Right renal cortex interstitium (tissue), 3 donors: ENCODE data around the gene MBD4. TPM values are rescaled to one million over a fixed set of nuclear protein-coding genes. Genes with fewer than 3 reads are reported as not detected.
"Not testable (repeated sequence)": the region's sequence is repeated elsewhere in the genome, so short reads cannot be mapped to it uniquely, and the experiment has no call there.

Experiments used
- DNase-seq, 3 donors: peaks; one replicate each; pipeline ENCODE4 v3.0.0-alpha.2; 2013; ENCODE audit warnings: low read depth in 3 of 3, low spot score in 2 of 3
- polyA plus RNA-seq, 3 donors: library from polyadenylated mRNA; unstranded; fragments of 120-200 nt; gene quantifications; one replicate each; pipeline ENCODE4 v1.2.1, GENCODE V29; 2013; ENCODE audit not compliant: insufficient read length in 3 of 3

Gene MBD4
- polyA plus RNA-seq, 3 donors: 44.5 to 51.8 (median 51.1) TPM

- DNase-seq: not testable (repeated sequence)
Measured at GRCh38 chr3:129413238-129413637, 26.5 kb downstream of the MBD4 start.

DNA sequence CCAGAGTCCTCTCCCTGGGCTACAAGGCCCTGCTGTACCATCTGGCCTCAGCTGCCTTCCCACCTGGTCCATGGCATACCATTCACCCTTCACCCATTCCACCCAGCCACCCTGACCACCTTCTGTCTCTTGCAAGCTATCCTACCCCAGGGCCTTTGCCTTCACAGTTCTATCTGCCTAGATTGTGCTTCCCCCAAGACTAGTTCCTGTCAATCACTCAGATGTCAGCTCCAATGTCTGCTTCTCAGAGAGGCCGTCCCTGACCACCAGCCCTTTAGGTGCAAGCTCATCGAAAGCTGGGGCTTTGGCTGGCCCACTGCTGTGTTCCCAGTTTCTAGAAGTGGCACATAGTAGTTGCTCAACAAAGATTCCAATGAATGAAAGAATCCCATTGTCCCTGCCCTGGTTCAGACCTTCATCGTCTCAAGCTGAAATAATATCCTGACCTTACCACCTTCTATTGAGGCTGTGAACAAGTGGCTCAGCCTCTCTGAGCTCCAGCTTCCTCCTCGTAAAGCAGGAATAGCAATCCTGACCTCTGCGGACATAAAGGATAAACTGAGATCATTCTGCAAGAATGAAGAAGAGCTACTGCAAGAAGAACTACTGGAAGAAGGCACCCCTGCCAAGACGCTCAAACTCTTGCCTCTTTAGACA is 27.1 kb downstream of the MBD4 start:
- no peak for DNase-seq

GRCh38 chr3:129410971-129411370 is 28.8 kb downstream of the MBD4 start:
- DNase-seq: no peak

DNA sequence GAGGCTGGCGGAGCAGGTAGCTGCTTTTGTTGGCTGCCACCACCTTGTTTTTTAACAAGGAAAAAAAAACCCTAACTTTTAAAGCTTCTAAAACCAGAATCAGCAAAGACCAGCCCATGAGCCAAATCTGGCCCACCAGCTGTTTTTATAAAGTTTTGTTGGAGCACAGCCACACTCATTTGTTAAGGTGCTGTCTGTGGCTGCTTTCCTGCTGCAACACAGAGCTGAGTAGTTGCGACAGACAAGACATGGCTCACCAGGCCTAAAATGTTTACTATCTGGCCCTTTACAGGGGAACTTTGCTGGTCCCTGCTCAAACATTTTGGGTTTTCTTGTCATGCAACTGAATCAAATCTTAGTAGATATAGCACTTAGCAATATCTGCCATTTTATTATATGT is 30.2 kb downstream of the MBD4 start:
- DNase-seq: no peak

- no peak for DNase-seq
Measured at GRCh38 chr3:129404610-129405009, 35.1 kb downstream of the MBD4 start.

DNA sequence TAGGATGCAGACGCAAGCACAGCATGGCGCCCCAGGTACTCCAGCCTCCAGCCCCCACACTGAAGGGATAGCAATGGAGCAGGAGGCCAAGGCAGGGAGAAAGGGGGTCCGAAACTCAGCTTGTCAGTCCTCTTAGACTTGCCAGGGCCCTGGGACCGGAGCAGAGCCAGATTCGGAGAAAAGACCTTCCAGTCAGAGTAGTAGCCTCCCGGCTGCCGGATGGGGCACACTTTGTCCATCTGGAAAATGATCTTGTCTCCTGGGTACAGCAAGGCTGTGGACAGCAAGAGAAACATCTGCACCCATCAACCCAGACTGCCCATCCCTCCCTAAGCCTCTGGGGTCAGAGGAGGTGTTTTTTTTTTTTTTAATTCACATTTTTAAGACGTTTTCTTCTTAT is 35.6 kb downstream of the MBD4 start:
- no peak for DNase-seq

GRCh38 chr3:129403450-129403849 is 36.3 kb downstream of the MBD4 start:
- DNase-seq: no peak

- DNase-seq: no peak
Measured at GRCh38 chr3:129402616-129403015, 37.1 kb downstream of the MBD4 start.

DNA sequence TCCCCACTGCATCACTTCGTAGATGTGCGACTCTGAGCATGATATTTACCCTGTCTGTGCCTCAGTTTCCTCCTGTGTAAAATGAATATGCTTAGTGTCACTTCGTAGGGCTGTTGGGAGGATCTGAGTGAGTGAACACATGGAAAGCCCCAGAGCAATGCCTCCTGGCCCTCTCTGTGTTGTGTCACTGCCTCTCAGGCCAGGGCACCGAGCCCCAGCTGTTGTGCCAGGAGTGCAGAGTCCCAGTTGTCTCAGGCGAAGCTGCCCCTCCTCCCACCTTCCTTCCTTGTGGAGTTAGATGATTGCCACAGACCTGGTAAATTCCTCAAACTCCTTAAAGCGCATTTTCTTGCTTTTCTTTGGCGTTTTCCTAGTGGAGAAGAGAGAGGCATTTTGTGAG is 37.5 kb downstream of the MBD4 start:
- no peak for DNase-seq

DNA sequence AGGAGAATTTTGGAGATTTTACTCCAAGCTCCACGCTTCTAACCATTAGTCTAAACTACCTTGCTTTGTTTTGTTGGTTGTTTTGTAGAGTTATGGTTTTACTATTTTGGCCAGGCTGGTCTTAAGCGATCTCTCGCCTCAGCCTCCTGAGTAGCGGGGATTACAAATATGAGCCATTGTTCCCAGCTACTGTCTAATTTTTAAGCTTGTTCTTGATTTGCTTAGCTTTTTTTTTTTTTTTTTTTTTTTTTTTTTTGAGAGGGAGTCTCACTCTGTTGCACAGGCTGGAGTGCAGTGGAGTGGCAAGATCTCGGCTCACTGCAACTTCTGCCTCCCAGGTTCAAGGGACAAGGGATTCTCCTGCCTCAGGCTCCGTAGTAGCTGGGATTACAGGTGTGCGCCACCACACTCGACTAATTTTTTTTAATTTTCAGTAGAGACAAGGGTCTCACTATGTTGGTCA is 39.8 kb downstream of the MBD4 start:
- DNase-seq: no peak

- peak; percentile 95 to 96 (median 96) for DNase-seq
Measured at GRCh38 chr3:129399145-129399894, 40.4 kb downstream of the MBD4 start.

DNA sequence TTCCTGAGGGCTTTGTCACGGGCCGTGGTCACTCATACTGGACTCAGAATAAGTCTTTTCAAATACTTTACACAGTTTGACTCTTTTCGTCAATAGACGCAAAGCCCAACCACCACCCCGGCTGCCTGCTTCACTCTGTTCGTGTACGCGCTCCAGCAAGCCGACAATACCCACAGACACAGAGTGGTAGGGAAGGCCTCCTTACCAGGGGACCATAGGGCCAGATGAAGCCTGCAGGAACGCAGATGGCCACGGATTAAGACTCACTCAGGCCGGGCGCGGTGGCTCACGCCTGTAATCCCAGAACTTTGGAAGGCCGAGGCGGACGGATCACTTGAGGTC is 41.0 kb downstream of the MBD4 start:
- no peak for DNase-seq

DNA sequence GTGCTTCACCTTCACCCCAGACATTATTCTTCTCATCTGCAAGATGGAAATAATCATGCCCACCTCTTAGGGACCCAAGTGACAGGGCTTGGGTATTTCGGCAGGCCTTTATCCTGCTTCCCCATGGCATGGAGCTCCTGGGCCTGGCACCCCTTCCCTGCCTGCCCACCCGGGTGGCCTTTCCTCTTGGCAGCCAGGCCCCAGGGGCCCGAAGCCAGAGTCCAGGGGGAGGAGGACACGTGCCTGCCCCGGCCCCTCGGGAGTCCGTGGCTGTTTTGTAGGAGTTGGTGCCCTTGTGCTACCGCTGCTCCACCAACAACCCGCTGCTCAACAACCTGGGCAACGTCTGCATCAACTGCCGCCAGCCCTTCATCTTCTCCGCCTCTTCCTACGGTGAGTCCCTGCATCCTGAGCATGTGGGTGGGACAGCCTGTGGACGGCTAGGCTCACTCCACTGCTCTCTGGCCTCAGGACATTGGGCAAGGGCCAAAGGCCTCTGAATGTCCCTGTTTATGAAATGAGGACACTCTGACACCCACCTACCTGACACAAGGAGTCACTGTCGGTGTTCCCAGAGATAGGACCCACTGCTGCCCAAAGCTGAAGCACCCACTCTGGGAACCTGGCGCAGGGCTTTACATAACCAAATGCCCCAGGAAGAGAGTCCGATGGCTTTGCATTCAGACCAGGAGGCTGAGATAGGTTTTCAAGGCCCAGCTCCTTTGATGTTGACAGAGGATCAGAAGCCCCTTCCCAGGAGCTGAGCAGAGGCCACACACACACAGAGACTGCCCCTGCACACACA is 45.8 kb downstream of the MBD4 start:
- DNase-seq: not testable (repeated sequence)

DNA sequence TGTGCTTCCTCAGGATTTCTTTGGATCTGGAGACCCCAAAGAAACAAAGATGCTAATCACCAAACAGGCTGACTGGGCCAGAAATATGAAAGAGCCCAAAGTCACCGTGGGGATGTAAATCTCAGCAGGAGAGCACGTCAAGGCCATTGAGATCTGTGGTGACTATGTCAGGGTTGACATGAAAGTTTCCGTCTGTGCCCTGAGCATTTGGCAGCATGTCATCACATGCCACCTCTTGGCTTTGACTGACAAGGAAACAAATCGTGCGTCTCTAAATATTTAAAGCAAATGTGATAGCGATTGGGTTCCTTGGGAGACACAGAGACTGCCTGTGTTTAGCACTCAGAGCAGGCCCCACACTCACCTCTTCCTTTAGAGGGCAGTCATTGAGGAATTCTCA is 46.5 kb downstream of the MBD4 start:
- no peak for DNase-seq

DNA sequence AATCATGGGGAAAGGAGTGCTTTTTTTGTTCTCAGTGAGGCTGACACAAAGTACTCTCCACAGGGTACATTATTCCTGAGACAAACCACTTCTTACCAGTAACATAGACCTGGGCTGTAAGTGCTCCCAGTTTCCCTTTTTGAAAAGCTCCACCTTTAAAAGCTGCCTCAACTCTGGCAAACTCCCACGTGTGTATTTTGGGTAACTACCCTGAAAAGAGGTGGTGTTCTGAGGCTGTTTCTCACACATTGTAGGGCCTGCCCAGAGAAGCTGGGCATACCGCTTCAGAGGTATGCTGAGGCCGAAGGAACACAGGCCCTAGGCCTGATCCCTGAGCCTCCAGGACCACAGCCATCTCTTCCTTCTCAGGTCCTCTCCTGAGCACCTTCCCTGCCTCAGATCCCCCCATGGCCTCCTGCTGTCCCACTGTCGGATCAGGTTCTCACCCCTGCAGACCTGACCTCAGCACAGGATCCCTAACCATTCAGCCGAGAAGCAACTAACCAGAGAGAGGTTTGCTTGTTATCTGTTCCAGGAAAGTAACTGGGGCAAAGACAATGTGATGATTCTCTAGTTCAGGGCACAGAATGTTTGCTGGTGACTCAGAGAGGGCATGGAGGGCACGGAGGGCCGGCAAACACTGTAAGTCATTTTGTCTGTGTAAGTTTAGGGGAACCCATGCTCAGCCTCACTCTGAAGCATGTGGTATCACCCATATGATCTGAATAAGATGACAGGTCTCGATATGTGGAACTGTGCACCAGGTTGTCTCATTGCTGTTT is 47.5 kb downstream of the MBD4 start:
- not testable (repeated sequence) for DNase-seq

DNA sequence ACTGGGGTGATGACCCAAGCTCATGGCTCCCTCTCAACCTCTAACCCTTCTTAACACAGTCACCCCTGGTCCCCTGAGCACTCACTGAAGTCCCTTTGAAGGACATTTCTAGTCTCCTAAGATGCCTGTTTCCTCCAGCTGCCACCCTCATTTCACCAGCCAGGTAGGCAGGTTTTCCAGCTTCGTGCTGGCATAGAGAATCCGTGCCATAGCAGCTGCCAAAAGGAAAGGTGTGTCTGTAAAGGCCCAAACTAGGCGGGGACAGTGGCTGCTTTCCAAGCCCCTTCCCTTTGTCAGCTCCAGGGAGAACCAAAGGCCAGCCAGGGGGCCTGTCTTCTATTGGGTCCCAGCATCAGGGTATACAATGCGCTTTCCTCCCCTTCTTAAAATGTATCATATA is 48.2 kb downstream of the MBD4 start:
- not testable (repeated sequence) for DNase-seq

DNA sequence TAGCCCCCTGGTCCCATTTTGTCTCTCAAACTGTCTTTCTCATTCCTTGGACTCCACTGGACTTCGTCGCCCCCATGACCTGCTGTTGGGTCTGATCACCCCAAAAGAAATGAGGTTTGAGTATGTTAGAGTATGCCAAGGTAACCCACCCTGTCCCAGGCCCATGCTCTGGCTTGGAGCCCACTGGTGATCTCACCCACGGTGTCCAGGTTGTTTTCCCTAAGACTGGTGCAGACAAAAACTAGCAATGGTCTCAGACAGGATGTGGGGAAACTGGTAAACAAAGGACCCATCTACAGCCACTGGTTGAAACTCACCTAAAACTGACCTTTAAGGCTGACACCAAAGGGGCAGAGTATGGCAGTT is 50.2 kb downstream of the MBD4 start:
- no peak for DNase-seq

- not testable (repeated sequence) for DNase-seq
Measured at GRCh38 chr3:129388791-129389571, 50.8 kb downstream of the MBD4 start.

DNA sequence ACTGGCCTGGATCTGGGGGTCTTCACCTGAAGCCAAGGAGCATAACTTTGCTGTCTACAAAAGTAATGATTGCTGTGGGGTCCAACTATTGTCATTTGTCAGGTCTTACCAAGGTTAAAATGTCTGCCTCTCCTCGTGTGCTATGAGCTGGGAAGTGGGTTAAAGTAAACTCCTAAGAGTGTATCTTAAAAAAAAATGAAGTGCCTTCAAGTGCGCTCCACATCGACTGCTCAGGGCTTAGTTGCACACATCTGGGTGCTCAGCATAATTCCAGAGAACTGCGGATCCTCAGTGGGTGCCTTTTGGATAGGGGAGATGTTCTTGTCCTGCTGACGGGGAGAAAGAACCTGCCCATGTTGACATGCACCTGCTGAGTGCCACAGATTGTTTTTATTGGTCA is 52.3 kb downstream of the MBD4 start:
- DNase-seq: no peak

DNA sequence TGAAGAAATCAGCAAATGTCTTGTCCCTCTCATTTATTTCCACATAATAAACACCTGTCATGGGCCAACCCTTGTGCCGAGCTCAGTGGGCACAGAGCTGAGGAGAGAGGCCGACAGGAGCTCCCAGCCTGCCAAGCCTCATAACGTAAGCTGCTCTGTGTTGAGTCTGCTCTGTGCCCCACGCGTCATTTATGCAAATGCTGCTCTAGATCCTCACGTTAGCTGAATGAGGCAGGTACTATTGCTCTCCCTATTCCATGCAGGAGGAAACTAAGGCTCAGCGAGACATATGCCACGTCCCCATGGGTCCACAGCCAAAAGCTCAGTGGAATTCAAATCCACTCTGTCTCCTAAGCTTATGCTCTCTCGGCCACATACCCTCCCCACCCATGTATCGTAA is 52.8 kb downstream of the MBD4 start:
- DNase-seq: no peak
